ENCODE results near the gene FANCM.

- TF ChIP-seq POLR2AphosphoS5 (IDR thresholded peaks at IDR 0.05; ENCODE audit: low read depth, low read length) = no peak
- no peak for TF ChIP-seq CTCF (IDR thresholded peaks at IDR 0.05)
- no peak for TF ChIP-seq SIN3A (IDR thresholded peaks at IDR 0.05; ENCODE audit: borderline replicate concordance, insufficient read depth, low read depth, low read length)
- TF ChIP-seq, protein P1, sequence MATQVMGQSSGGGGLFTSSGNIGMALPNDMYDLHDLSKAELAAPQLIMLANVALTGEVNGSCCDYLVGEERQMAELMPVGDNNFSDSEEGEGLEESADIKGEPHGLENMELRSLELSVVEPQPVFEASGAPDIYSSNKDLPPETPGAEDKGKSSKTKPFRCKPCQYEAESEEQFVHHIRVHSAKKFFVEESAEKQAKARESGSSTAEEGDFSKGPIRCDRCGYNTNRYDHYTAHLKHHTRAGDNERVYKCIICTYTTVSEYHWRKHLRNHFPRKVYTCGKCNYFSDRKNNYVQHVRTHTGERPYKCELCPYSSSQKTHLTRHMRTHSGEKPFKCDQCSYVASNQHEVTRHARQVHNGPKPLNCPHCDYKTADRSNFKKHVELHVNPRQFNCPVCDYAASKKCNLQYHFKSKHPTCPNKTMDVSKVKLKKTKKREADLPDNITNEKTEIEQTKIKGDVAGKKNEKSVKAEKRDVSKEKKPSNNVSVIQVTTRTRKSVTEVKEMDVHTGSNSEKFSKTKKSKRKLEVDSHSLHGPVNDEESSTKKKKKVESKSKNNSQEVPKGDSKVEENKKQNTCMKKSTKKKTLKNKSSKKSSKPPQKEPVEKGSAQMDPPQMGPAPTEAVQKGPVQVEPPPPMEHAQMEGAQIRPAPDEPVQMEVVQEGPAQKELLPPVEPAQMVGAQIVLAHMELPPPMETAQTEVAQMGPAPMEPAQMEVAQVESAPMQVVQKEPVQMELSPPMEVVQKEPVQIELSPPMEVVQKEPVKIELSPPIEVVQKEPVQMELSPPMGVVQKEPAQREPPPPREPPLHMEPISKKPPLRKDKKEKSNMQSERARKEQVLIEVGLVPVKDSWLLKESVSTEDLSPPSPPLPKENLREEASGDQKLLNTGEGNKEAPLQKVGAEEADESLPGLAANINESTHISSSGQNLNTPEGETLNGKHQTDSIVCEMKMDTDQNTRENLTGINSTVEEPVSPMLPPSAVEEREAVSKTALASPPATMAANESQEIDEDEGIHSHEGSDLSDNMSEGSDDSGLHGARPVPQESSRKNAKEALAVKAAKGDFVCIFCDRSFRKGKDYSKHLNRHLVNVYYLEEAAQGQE (IDR thresholded peaks at IDR 0.05; ENCODE audit: insufficient read depth in 1 of 2, low read depth in 2 of 2, low read length in 1 of 2) = no peak
These were observed 103.3 kb downstream of the FANCM start for GRCh38 chr14:45238988-45239387.

Measured in Panc1 (cell line).